HepG2 (cell line): ENCODE measurements around the gene GPR107. TPM values are rescaled to one million over a fixed set of nuclear protein-coding genes. Genes with fewer than 3 reads are reported as not detected.

ENCODE experiments used
- ATAC-seq: fragments of 200-7000 bp; cut with Tn5 transposase; 3 replicates; pipeline ENCODE4 v1.9.1; 2020; ENCODE audit warnings: mild to moderate bottlenecking, moderate library complexity
- BruUV-seq: library from RNA; stranded (reverse); fragments of 400-500 nt; replicated peaks from 2 replicates; lab custom pipeline; 2021; lab: Mats Ljungman, UMichigan
- CTCF ChIA-PET: fragments of 300-600 bp; formaldehyde crosslinking; extraction: SDS; loops from one replicate; lab custom pipeline; 2021; ENCODE audit warnings: low total read pairs, inconsistent platforms, low intra/inter-chr PET ratio; lab: Yijun Ruan, JAX
- POLR2A ChIA-PET: fragments of 350-600 bp; sonication (Branson Sonifier 250); formaldehyde crosslinking; loops from one replicate; lab custom pipeline; 2020; ENCODE audit warnings: antibody characterized with exemption, inconsistent platforms; lab: Yijun Ruan, JAX
- DNase-seq: peaks from one replicate; pipeline ENCODE4 v3.0.0-alpha.2; 2015; ENCODE audit warnings: low spot score
- FAIRE-seq: peaks from 3 replicates; lab custom pipeline; 2011; peaks lifted over from hg19 to GRCh38; lab: Jason Lieb, UNC
- H2AFZ ChIP-seq: one replicate; pipeline ENCODE4 v1.6.1; 2011; ENCODE audit warnings: low read length, inconsistent platforms
- H3K27ac ChIP-seq: fragments of 300-600 bp; 3 replicates; pipeline ENCODE4 v1.8.0; 2011; ENCODE audit warnings: mixed run types, mild to moderate bottlenecking, mixed read lengths, low read length, inconsistent platforms; ENCODE audit not compliant: insufficient read depth; ENCODE audit errors: extremely low read length
- H3K27me3 ChIP-seq, 2 experiments: fragments of 200-600 bp in 1 of 2; 2 replicates in 1 of 2; 3 replicates in 1 of 2; pipeline versions ENCODE4 v1.6.0 to v1.8.0; 2011; ENCODE audit warnings: low read length in 2 of 2, mild to moderate bottlenecking in 2 of 2, moderate library complexity in 2 of 2, inconsistent platforms in 1 of 2; ENCODE audit not compliant: insufficient read depth in 2 of 2, control insufficient read depth in 1 of 2
- H3K36me3 ChIP-seq, 2 experiments: fragments of 200-600 bp in 1 of 2; replicated peaks in 1 of 2; 2 replicates in 1 of 2; 3 replicates in 1 of 2; pipeline versions ENCODE4 v1.5.1 to v1.8.0; 2011; ENCODE audit warnings: low read length in 2 of 2, inconsistent platforms in 1 of 2; ENCODE audit not compliant: insufficient read depth in 2 of 2, control insufficient read depth in 1 of 2
- H3K4me1 ChIP-seq: 2 replicates; pipeline ENCODE4 v1.5.1; 2012; ENCODE audit warnings: low read length, inconsistent platforms; ENCODE audit not compliant: insufficient read depth
- H3K4me2 ChIP-seq: 2 replicates; pipeline ENCODE4 v1.6.0; 2011; ENCODE audit warnings: low read depth, low read length, inconsistent platforms
- H3K4me3 ChIP-seq, 3 experiments: fragments of 200-600 bp in 1 of 3; sonication (generic), shearing (Covaris generic) in 1 of 3; replicated peaks in 1 of 3; 2 replicates each; pipeline ENCODE4 v1.5.1; 2011 to 2016; ENCODE audit warnings: low read length in 3 of 3, inconsistent platforms in 2 of 3, low read depth in 2 of 3, mild to moderate bottlenecking in 2 of 3, control low read depth in 1 of 3, mixed read lengths in 1 of 3; ENCODE audit not compliant: insufficient read depth in 1 of 3
- H3K79me2 ChIP-seq: one replicate; pipeline ENCODE4 v1.6.1; 2011; ENCODE audit warnings: low read length, inconsistent platforms; ENCODE audit not compliant: insufficient read depth
- H3K9ac ChIP-seq: 2 replicates; pipeline ENCODE4 v1.6.0; 2011; ENCODE audit warnings: mild to moderate bottlenecking, low read depth, low read length, inconsistent platforms; ENCODE audit not compliant: insufficient read depth
- H3K9me3 ChIP-seq: 2 replicates; pipeline ENCODE4 v1.5.1; 2012; ENCODE audit warnings: mild to moderate bottlenecking, low read length
- H4K20me1 ChIP-seq: 2 replicates; pipeline ENCODE4 v1.6.0; 2011; ENCODE audit warnings: inconsistent platforms, mild to moderate bottlenecking, low read length, moderate library complexity; ENCODE audit not compliant: insufficient read depth
- AKAP8 ChIP-seq: sonication (generic); formaldehyde crosslinking; IDR thresholded peaks from 2 replicates; pipeline ENCODE4 v1.5.1; 2020; ENCODE audit warnings: mild to moderate bottlenecking, missing genetic modification reagents
- ARID2 ChIP-seq: sonication (generic); formaldehyde crosslinking; IDR thresholded peaks from 2 replicates; pipeline ENCODE4 v1.8.1; 2022; ENCODE audit warnings: mild to moderate bottlenecking, missing genetic modification reagents, borderline replicate concordance
- ATM ChIP-seq: fragments of 450-650 bp; IDR thresholded peaks from 2 replicates; pipeline ENCODE4 v1.7.1; 2017; ENCODE audit warnings: mild to moderate bottlenecking, borderline replicate concordance
- CC2D1A ChIP-seq: sonication (generic); formaldehyde crosslinking; IDR thresholded peaks from 2 replicates; pipeline ENCODE4 v1.8.1; 2023; ENCODE audit warnings: mild to moderate bottlenecking, missing genetic modification reagents
- FOXK1 ChIP-seq: sonication (generic); formaldehyde crosslinking; IDR thresholded peaks from 2 replicates; pipeline ENCODE4 v1.4.0; 2020; ENCODE audit warnings: low read depth, missing genetic modification reagents, borderline replicate concordance
- PLRG1 ChIP-seq: fragments of 450-650 bp; conservative IDR thresholded peaks from 2 replicates; pipeline ENCODE4 v1.6.1; 2016
- RBAK ChIP-seq: sonication (generic); formaldehyde crosslinking; IDR thresholded peaks from 2 replicates; pipeline ENCODE4 v1.5.1; 2020; ENCODE audit warnings: mild to moderate bottlenecking, missing genetic modification reagents
- U2AF2 ChIP-seq: fragments of 200-400 bp; formaldehyde crosslinking; IDR thresholded peaks from 2 replicates; pipeline ENCODE4 v1.6.1; 2017; ENCODE audit warnings: low read depth, mild to moderate bottlenecking, low read length
- ZNF232 ChIP-seq: sonication (generic); formaldehyde crosslinking; IDR thresholded peaks from 2 replicates; pipeline ENCODE4 v1.4.0; 2020; ENCODE audit warnings: missing genetic modification reagents, borderline replicate concordance
- ZNF441 ChIP-seq: sonication (generic); formaldehyde crosslinking; IDR thresholded peaks from 2 replicates; pipeline ENCODE4 v1.7.0; 2021; ENCODE audit warnings: missing genetic modification reagents, borderline replicate concordance
- ZNF451 ChIP-seq: sonication (generic); formaldehyde crosslinking; IDR thresholded peaks from 2 replicates; pipeline ENCODE4 v1.5.0; 2020; ENCODE audit warnings: mild to moderate bottlenecking, missing genetic modification reagents
- ZNF772 ChIP-seq: sonication (generic); formaldehyde crosslinking; IDR thresholded peaks from 2 replicates; pipeline ENCODE4 v1.5.0; 2020; ENCODE audit warnings: mild to moderate bottlenecking, missing genetic modification reagents
- WGBS: methylation state at CpG from one replicate; pipeline ENCODE4 v1.1.6; 2017; ENCODE audit warnings: low lambda C conversion rate; 5-methylcytosine and 5-hydroxymethylcytosine counted together
- in situ Hi-C: cut with HindIII; loops from 2 replicates; pipeline ENCODE4 v1.10.0; 2017; ENCODE audit warnings: low pct_unique_long_range_greater_than_20kb; ENCODE audit not compliant: extremely low pct_ligation_motif_present
- intact Hi-C: fragments of 100-400 bp; cut with micrococcal nuclease; formaldehyde crosslinking; loops from one replicate; pipeline ENCODE4 v1.10.0; 2022; ENCODE audit not compliant: unreplicated experiment
- polyA plus RNA-seq, 8 experiments: library from polyadenylated mRNA; depleted of rRNA in 3 of 8; stranded (reverse) in 7 of 8; unstranded in 1 of 8; fragments of >200 nt; fragmentation: Illumina TruSeq in 4 of 8; extraction: Trizol in 4 of 8; gene quantifications; 2 replicates each; pipeline versions ENCODE4 v1.2.1 to v1.2.3, GENCODE V29; 2011 to 2016; ENCODE audit warnings: low read depth in 4 of 8, missing spikeins in 1 of 8, mixed read lengths in 1 of 8; ENCODE audit not compliant: insufficient read depth in 1 of 8
- total RNA-seq, 5 experiments: library from RNA; depleted of rRNA; stranded (reverse); fragments of >200 nt; fragmentation: Illumina TruSeq; extraction: Trizol; gene quantifications; 2 replicates each; pipeline ENCODE4 v1.2.3, GENCODE V29; 2016; ENCODE audit warnings: low read depth in 1 of 5
- TF ChIP-seq, protein P1 (sequence below), 2 experiments: fragments of 450-650 bp in 1 of 2; sonication (generic) in 1 of 2; formaldehyde crosslinking; IDR thresholded peaks; 2 replicates each; pipeline versions ENCODE4 v1.5.0 to v1.8.0; 2020 to 2022; ENCODE audit warnings: mild to moderate bottlenecking in 1 of 2, missing genetic modification reagents in 1 of 2
- TF ChIP-seq, protein P2 (sequence below): fragments of 450-650 bp; IDR thresholded peaks from 2 replicates; pipeline ENCODE4 v1.6.1; 2017; ENCODE audit warnings: mild to moderate bottlenecking
- TF ChIP-seq, protein P3 (sequence below): sonication (generic); formaldehyde crosslinking; IDR thresholded peaks from 2 replicates; pipeline ENCODE4 v1.4.0; 2020; ENCODE audit warnings: missing genetic modification reagents
- TF ChIP-seq, protein P4 (sequence below): sonication (generic); formaldehyde crosslinking; conservative IDR thresholded peaks from 2 replicates; pipeline ENCODE4 v1.4.0; 2020; ENCODE audit warnings: mild to moderate bottlenecking, missing genetic modification reagents, moderate library complexity

GPR107 gene
- total and polyA plus RNA-seq, 2 of the 13 experiments (the other 11 are each of a cell fraction or from before 2014, with no cell fraction given), result 22.5 to 24.4 TPM

DNA sequence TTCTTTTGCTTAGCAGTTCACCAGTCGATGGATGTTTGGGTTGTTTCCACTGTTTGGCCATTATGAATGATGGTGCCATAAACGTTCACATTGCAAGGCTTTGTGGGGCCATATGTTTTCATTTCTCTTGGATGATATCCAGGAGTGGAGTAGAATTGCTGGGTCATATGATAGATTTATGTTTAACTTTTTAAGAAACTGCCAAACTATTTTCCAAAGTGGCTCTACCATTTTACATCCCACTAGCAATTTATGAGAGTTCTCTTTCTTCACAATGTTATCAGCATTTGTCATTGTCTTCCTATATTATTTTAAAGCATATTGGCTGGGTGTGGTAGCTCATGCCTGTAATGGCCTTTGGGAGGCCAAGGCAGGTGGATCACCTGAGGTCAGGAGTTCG is 5.2 kb downstream of the GPR107 start:
- peaks cover 57% of the 10 kb centered on the region for H3K79me2 ChIP-seq
- CTCF ChIA-PET, result no interaction called here
- TF ChIP-seq RBAK (CRISPR knock-in tag) (no peak), ATM (no peak), ZNF451 (no peak), ARID2 (CRISPR knock-in tag) (no peak), ZNF441 (no peak), ZNF772 (no peak), FOXK1 (CRISPR knock-in tag) (no peak), CC2D1A (CRISPR knock-in tag) (no peak), U2AF2 (no peak), AKAP8 (CRISPR knock-in tag) (no peak), ZNF232 (CRISPR knock-in tag) (no peak), PLRG1 (no peak)
- TF ChIP-seq, protein P1, sequence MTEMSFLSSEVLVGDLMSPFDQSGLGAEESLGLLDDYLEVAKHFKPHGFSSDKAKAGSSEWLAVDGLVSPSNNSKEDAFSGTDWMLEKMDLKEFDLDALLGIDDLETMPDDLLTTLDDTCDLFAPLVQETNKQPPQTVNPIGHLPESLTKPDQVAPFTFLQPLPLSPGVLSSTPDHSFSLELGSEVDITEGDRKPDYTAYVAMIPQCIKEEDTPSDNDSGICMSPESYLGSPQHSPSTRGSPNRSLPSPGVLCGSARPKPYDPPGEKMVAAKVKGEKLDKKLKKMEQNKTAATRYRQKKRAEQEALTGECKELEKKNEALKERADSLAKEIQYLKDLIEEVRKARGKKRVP (CRISPR knock-in tag; IDR thresholded peaks at IDR 0.05), result no peak
- TF ChIP-seq, protein P2, sequence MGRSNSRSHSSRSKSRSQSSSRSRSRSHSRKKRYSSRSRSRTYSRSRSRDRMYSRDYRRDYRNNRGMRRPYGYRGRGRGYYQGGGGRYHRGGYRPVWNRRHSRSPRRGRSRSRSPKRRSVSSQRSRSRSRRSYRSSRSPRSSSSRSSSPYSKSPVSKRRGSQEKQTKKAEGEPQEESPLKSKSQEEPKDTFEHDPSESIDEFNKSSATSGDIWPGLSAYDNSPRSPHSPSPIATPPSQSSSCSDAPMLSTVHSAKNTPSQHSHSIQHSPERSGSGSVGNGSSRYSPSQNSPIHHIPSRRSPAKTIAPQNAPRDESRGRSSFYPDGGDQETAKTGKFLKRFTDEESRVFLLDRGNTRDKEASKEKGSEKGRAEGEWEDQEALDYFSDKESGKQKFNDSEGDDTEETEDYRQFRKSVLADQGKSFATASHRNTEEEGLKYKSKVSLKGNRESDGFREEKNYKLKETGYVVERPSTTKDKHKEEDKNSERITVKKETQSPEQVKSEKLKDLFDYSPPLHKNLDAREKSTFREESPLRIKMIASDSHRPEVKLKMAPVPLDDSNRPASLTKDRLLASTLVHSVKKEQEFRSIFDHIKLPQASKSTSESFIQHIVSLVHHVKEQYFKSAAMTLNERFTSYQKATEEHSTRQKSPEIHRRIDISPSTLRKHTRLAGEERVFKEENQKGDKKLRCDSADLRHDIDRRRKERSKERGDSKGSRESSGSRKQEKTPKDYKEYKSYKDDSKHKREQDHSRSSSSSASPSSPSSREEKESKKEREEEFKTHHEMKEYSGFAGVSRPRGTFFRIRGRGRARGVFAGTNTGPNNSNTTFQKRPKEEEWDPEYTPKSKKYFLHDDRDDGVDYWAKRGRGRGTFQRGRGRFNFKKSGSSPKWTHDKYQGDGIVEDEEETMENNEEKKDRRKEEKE, result no peak
- TF ChIP-seq, protein P3, sequence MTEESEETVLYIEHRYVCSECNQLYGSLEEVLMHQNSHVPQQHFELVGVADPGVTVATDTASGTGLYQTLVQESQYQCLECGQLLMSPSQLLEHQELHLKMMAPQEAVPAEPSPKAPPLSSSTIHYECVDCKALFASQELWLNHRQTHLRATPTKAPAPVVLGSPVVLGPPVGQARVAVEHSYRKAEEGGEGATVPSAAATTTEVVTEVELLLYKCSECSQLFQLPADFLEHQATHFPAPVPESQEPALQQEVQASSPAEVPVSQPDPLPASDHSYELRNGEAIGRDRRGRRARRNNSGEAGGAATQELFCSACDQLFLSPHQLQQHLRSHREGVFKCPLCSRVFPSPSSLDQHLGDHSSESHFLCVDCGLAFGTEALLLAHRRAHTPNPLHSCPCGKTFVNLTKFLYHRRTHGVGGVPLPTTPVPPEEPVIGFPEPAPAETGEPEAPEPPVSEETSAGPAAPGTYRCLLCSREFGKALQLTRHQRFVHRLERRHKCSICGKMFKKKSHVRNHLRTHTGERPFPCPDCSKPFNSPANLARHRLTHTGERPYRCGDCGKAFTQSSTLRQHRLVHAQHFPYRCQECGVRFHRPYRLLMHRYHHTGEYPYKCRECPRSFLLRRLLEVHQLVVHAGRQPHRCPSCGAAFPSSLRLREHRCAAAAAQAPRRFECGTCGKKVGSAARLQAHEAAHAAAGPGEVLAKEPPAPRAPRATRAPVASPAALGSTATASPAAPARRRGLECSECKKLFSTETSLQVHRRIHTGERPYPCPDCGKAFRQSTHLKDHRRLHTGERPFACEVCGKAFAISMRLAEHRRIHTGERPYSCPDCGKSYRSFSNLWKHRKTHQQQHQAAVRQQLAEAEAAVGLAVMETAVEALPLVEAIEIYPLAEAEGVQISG (CRISPR knock-in tag), result no peak
- TF ChIP-seq, protein P4, sequence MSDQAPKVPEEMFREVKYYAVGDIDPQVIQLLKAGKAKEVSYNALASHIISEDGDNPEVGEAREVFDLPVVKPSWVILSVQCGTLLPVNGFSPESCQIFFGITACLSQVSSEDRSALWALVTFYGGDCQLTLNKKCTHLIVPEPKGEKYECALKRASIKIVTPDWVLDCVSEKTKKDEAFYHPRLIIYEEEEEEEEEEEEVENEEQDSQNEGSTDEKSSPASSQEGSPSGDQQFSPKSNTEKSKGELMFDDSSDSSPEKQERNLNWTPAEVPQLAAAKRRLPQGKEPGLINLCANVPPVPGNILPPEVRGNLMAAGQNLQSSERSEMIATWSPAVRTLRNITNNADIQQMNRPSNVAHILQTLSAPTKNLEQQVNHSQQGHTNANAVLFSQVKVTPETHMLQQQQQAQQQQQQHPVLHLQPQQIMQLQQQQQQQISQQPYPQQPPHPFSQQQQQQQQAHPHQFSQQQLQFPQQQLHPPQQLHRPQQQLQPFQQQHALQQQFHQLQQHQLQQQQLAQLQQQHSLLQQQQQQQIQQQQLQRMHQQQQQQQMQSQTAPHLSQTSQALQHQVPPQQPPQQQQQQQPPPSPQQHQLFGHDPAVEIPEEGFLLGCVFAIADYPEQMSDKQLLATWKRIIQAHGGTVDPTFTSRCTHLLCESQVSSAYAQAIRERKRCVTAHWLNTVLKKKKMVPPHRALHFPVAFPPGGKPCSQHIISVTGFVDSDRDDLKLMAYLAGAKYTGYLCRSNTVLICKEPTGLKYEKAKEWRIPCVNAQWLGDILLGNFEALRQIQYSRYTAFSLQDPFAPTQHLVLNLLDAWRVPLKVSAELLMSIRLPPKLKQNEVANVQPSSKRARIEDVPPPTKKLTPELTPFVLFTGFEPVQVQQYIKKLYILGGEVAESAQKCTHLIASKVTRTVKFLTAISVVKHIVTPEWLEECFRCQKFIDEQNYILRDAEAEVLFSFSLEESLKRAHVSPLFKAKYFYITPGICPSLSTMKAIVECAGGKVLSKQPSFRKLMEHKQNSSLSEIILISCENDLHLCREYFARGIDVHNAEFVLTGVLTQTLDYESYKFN (CRISPR knock-in tag), result no peak

More for the DNA sequence above, 5.2 kb downstream of the GPR107 start:
- H3K4me3 ChIP-seq, result no peak overlapping the region
- no peaks in the 10 kb centered on the region for H3K9me3 ChIP-seq
- POLR2A ChIA-PET, result no interaction called here
- H3K27me3 ChIP-seq, result no peaks in the 10 kb centered on the region
- DNase-seq (no peak), ATAC-seq (no peak), FAIRE-seq (no peak)
- 93% methylated on average over 3 of the region's 3 CpGs for WGBS
- no TSS peak for BruUV-seq
- H3K4me1 ChIP-seq, result peaks cover 28% of the 10 kb centered on the region
- peaks cover 1 to 7% of the 10 kb centered on the region in 2 experiments; a peak in 4 of 5 replicates for H3K36me3 ChIP-seq
- H3K9ac ChIP-seq, result no peak overlapping the region
- no peak overlapping the region for H3K4me2 ChIP-seq
- no peak overlapping the region for H2AFZ ChIP-seq
- intact Hi-C loops (no loop called here), in situ Hi-C loops (no loop called here)
- H4K20me1 ChIP-seq, result no peaks in the 10 kb centered on the region
- H3K27ac ChIP-seq, result no peak overlapping the region
